Activated naive CD4-positive, alpha-beta T cell treated with anti-CD3 and anti-CD28 coated beads, Interleukin-2, amount 50 U/mL, for 24 hours (primary cell): ENCODE measurements around the gene RCE1.

Experiments
- H3K27ac Mint-ChIP-seq: one replicate; pipeline ENCODE4 v1.8.0; 2021; ENCODE audit warnings: mild to moderate bottlenecking, mixed read lengths
- H3K27me3 Mint-ChIP-seq: one replicate; pipeline ENCODE4 v1.8.0; 2021; ENCODE audit warnings: mixed read lengths
- H3K36me3 Mint-ChIP-seq: one replicate; pipeline ENCODE4 v1.8.0; 2021; ENCODE audit warnings: mixed read lengths
- H3K4me1 Mint-ChIP-seq: one replicate; pipeline ENCODE4 v1.8.0; 2021; ENCODE audit warnings: mixed read lengths
- H3K4me3 Mint-ChIP-seq: one replicate; pipeline ENCODE4 v1.8.0; 2021; ENCODE audit warnings: mild to moderate bottlenecking, mixed read lengths
- H3K9me3 Mint-ChIP-seq: one replicate; pipeline ENCODE4 v1.8.0; 2021; ENCODE audit warnings: mixed read lengths

Gene RCE1

GRCh38 chr11:66851239-66851596 lies 8.0 kb downstream of the RCE1 start:
- no peaks in the 10 kb centered on the region for H3K27me3 Mint-ChIP-seq
- no peaks in the 10 kb centered on the region for H3K36me3 Mint-ChIP-seq
- H3K27ac Mint-ChIP-seq, result no peak overlapping the region
- H3K9me3 Mint-ChIP-seq, result no peaks in the 10 kb centered on the region
- H3K4me1 Mint-ChIP-seq, result peaks cover 4% of the 10 kb centered on the region
- no peak overlapping the region for H3K4me3 Mint-ChIP-seq

GRCh38 chr11:66851698-66852465 lies 8.6 kb downstream of the RCE1 start:
- Mint-ChIP-seq H3K36me3 (no peaks in the 10 kb centered on the region), H3K4me1 (peaks cover 4% of the 10 kb centered on the region), H3K27ac (no peak overlapping the region), H3K27me3 (no peaks in the 10 kb centered on the region), H3K4me3 (no peak overlapping the region), H3K9me3 (no peaks in the 10 kb centered on the region)

GRCh38 chr11:66852466-66853241 lies 9.4 kb downstream of the RCE1 start:
- Mint-ChIP-seq H3K27me3 (no peaks in the 10 kb centered on the region), H3K4me3 (no peak overlapping the region), H3K4me1 (peaks cover 4% of the 10 kb centered on the region), H3K27ac (no peak overlapping the region), H3K36me3 (no peaks in the 10 kb centered on the region), H3K9me3 (no peaks in the 10 kb centered on the region)

DNA sequence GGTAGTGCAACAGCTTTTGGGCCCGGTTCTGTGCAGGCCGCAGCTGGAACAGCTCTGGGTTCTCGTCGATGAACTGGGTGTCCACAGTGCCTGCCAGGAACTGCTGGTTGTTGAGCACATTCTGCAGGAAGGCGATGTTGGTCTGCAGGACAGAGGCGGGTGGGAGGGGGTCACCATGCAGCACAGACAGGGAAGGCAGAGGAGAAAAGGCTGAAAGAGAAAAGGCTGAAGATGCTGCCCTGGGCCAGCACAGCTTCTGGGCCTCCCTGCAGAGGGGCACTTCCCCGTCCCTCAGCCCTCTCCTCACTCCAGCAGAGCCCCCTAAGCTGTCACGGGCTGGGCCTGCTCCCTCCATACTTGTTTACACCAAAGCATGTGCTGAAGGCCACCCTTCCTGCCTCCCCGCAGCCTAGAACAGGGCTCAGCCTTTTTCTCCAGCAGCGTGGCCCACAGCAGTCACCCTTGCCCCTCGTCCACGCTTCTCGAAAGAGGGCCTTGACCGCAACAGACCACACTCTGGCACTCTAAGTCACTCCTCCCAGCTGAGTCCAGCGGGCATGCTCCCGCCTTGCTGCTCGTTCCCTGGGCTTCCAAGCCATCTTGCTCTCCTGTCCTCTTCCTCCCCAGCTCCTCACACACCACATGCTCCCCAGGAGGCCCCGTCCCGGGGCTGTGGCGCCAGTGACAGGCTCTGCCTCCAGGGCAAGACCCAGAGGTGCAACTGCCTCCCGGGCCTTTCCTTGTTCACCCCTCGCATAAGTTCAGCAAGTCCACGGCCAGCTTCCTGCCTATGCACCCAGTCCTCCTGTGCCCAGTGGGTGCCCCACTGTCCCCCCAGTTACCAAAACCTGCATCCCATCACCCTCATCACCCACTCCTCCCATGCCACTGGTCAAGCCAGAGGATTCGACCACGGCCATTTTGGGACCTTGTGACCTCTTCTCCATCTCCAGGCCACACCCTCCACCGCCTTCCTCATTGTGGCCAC lies 10.3 kb downstream of the RCE1 start:
- no peak overlapping the region for H3K4me3 Mint-ChIP-seq
- H3K27ac Mint-ChIP-seq, result peak overlapping the region; percentile 27
- H3K9me3 Mint-ChIP-seq, result no peaks in the 10 kb centered on the region
- H3K36me3 Mint-ChIP-seq, result no peaks in the 10 kb centered on the region
- H3K4me1 Mint-ChIP-seq, result peaks cover 4% of the 10 kb centered on the region
- H3K27me3 Mint-ChIP-seq, result no peaks in the 10 kb centered on the region

DNA sequence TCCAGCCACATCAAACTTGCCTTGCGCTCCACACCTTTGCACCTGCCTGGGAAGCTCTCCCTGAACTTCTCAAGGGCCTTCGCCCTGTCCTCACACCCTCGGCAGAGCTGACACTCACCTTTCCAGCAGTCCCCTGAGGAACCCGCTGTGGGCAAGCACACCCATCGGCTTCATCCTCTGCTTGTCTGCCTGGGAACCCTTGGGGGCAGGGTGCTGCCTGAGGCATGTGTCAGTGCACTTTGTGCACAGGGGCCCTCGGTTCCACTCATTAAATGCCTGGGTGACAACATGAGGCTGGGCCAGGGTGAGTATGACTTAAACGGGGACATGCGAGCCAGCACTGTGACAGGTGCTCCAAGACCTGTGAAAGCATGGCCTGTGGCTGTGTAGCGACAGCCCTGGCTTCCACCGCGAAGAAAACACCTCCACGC lies 11.0 kb downstream of the RCE1 start:
- H3K9me3 Mint-ChIP-seq, result no peaks in the 10 kb centered on the region
- no peak overlapping the region for H3K4me3 Mint-ChIP-seq
- peaks cover 4% of the 10 kb centered on the region for H3K4me1 Mint-ChIP-seq
- no peaks in the 10 kb centered on the region for H3K27me3 Mint-ChIP-seq
- no peak overlapping the region for H3K27ac Mint-ChIP-seq
- no peaks in the 10 kb centered on the region for H3K36me3 Mint-ChIP-seq

GRCh38 chr11:66854729-66855211 lies 11.5 kb downstream of the RCE1 start:
- H3K36me3 Mint-ChIP-seq, result no peaks in the 10 kb centered on the region
- H3K4me1 Mint-ChIP-seq, result peaks cover 4% of the 10 kb centered on the region
- no peaks in the 10 kb centered on the region for H3K27me3 Mint-ChIP-seq
- H3K27ac Mint-ChIP-seq, result peak overlapping the region; percentile 30
- no peaks in the 10 kb centered on the region for H3K9me3 Mint-ChIP-seq
- H3K4me3 Mint-ChIP-seq, result peak overlapping the region; percentile 80

- no peak overlapping the region for H3K27ac Mint-ChIP-seq
These were observed 12.6 kb downstream of the RCE1 start for GRCh38 chr11:66855574-66856495.

DNA sequence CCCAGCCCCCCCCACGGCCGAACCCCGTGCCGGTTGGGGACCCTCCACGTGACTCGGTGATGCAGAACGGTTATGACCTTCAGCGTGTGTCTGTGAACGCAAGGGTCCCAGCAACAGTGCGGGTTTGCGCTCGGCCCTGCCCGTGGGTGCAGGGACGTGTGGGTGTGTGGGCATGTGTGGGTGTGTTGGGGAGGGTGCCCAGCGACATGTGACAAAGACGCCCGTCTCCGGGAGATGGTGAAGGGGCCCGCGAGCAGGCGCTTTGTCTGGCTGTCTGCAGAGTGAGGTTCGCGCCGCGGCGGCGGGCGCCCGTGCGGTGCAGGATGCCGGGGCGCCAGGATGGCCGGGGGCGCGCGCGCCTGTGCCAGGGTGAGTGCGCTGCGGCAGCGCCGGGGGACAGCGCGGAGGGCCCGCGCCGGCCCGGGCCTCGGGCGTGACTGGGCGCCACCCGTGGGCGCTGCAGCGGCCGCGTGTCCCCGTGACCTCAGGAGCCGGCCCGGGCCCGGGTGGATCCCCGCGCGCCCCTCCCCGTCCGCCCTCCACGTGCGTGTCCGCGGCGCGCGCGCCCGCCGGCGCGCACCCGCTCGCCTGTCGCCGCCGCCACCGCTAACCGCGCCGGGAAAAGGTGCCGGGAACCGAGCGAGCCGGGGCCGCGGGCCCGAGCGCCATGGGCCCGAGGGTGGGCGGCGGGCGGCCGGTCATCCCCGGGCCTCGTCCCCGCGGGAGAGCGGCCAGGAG lies 13.4 kb downstream of the RCE1 start, which contains the start of gene LRFN4:
Gene LRFN4 (plus strand): TSS at position 569 of the 738 bp plus-strand sequence. CDS start 681 bp downstream, outside the sequence.
- no peaks in the 10 kb centered on the region for H3K36me3 Mint-ChIP-seq
- peaks cover 4% of the 10 kb centered on the region for H3K4me1 Mint-ChIP-seq
- H3K27ac Mint-ChIP-seq, result no peak within 1 kb of the TSS
- H3K4me3 Mint-ChIP-seq, result peak within 1 kb of the TSS; percentile 90
- no peaks in the 10 kb centered on the region for H3K27me3 Mint-ChIP-seq
- no peaks in the 10 kb centered on the region for H3K9me3 Mint-ChIP-seq

More at GRCh38 chr11:66855574-66856495, 12.6 kb downstream of the RCE1 start:
- Mint-ChIP-seq H3K36me3 (no peaks in the 10 kb centered on the region), H3K9me3 (no peaks in the 10 kb centered on the region), H3K27me3 (no peaks in the 10 kb centered on the region), H3K4me1 (peaks cover 4% of the 10 kb centered on the region), H3K4me3 (peak overlapping the region; percentile 90)

DNA sequence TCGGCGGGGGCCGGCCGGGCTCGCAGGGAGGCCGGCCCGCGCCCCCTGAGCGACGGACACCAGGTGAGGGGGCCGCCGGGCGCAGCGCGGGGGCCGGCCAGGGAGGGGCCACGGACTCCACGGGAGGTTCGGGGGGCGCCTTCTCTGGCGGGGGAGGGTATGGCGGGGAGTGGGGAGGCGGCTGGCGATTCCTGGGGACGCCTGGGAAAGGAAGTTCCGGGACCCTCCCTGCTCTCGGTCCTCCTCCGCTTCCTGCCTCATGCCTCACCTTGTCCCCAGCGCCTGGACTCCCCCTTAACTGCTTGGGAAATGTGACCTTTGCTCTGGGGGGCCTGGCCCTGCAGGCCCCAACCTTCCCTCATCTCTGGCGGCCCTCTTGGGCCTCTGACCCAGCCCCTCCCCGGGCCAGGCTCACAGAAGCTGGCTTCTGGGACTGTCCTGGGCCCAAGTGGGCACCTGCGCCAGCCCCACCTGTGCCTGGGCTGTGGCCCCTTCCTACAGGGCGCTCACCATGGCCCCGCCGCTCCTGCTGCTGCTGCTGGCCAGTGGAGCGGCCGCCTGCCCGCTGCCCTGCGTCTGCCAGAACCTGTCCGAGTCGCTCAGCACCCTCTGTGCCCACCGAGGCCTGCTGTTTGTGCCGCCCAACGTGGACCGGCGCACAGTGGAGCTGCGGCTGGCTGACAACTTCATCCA lies 14.1 kb downstream of the RCE1 start:
- no peak overlapping the region for H3K27ac Mint-ChIP-seq
- no peaks in the 10 kb centered on the region for H3K9me3 Mint-ChIP-seq
- no peaks in the 10 kb centered on the region for H3K36me3 Mint-ChIP-seq

DNA sequence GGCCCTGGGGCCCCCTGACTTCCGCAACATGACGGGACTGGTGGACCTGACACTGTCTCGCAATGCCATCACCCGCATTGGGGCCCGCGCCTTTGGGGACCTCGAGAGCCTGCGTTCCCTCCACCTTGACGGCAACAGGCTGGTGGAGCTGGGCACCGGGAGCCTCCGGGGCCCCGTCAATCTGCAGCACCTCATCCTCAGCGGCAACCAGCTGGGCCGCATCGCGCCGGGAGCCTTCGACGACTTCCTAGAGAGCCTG lies 14.6 kb downstream of the RCE1 start:
- no peaks in the 10 kb centered on the region for H3K36me3 Mint-ChIP-seq
- H3K27me3 Mint-ChIP-seq, result no peaks in the 10 kb centered on the region
- H3K27ac Mint-ChIP-seq, result no peak overlapping the region
- H3K4me3 Mint-ChIP-seq, result peak overlapping the region; percentile 82
- no peaks in the 10 kb centered on the region for H3K4me1 Mint-ChIP-seq
- no peaks in the 10 kb centered on the region for H3K9me3 Mint-ChIP-seq

More for the DNA sequence above, 14.1 kb downstream of the RCE1 start:
- Mint-ChIP-seq H3K4me1 (no peaks in the 10 kb centered on the region), H3K27me3 (no peaks in the 10 kb centered on the region), H3K4me3 (peak overlapping the region; percentile 82)

DNA sequence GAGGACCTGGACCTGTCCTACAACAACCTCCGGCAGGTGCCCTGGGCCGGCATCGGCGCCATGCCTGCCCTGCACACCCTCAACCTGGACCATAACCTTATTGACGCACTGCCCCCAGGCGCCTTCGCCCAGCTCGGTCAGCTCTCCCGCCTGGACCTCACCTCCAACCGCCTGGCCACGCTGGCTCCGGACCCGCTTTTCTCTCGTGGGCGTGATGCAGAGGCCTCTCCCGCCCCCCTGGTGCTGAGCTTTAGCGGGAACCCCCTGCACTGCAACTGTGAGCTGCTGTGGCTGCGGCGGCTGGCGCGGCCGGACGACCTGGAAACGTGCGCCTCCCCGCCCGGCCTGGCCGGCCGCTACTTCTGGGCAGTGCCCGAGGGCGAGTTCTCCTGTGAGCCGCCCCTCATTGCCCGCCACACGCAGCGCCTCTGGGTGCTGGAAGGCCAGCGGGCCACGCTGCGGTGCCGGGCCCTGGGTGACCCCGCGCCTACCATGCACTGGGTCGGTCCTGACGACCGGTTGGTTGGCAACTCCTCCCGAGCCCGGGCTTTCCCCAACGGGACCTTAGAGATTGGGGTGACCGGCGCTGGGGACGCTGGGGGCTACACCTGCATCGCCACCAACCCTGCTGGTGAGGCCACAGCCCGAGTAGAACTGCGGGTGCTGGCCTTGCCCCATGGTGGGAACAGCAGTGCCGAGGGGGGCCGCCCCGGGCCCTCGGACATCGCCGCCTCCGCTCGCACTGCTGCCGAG lies 15.1 kb downstream of the RCE1 start:
- H3K27me3 Mint-ChIP-seq, result no peaks in the 10 kb centered on the region
- peak overlapping the region; percentile 82 for H3K4me3 Mint-ChIP-seq
- no peaks in the 10 kb centered on the region for H3K36me3 Mint-ChIP-seq
- H3K4me1 Mint-ChIP-seq, result no peaks in the 10 kb centered on the region
- H3K9me3 Mint-ChIP-seq, result no peaks in the 10 kb centered on the region
- H3K27ac Mint-ChIP-seq, result no peak overlapping the region

DNA sequence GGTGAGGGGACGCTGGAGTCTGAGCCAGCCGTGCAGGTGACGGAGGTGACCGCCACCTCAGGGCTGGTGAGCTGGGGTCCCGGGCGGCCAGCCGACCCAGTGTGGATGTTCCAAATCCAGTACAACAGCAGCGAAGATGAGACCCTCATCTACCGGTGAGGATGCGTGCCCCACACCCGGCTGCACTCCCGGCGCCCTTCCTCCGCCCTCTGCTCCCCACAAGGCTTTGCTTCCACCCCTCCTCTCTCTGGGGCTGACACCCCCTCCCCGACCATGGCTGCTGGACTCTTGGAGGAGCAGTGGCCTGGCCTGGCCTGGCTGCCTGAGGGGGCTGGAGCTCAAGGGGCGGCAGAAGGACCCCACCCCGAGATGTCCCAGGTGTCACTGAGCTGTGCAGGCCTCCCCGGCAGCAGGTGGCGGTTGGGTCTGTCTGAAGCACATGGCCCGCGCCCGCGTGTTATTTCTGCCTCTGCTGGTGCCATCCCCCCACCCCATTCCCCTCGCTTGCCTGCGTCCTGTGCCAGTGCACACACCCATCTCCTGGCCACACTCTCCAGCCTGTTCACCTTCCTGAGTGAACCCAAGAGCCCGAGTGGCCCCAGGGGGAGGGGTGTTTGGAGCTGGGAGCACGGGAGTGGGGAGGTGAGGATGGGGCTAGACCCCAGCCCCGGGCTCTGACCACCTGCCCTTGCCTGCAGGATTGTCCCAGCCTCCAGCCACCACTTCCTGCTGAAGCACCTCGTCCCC lies 15.9 kb downstream of the RCE1 start:
- no peak overlapping the region for H3K4me3 Mint-ChIP-seq
- no peaks in the 10 kb centered on the region for H3K4me1 Mint-ChIP-seq
- no peaks in the 10 kb centered on the region for H3K36me3 Mint-ChIP-seq
- H3K9me3 Mint-ChIP-seq, result no peaks in the 10 kb centered on the region
- no peaks in the 10 kb centered on the region for H3K27me3 Mint-ChIP-seq
- H3K27ac Mint-ChIP-seq, result no peak overlapping the region
